IMR-90 (cell line): ENCODE measurements around the gene PNMA6E. TPM values are rescaled to one million over a fixed set of nuclear protein-coding genes. Genes with fewer than 3 reads are reported as not detected.

Experiments
- ATAC-seq: fragments of 200-7000 bp; cut with Tn5 transposase; 2 replicates; pipeline ENCODE4 v1.9.1; 2020; ENCODE audit warnings: low read depth, mild to moderate bottlenecking, moderate library complexity
- BruUV-seq: library from RNA; stranded (reverse); fragments of 400-500 nt; replicated peaks from 2 replicates; lab custom pipeline; 2021; lab: Mats Ljungman, UMichigan
- CTCF ChIA-PET: fragments of 300-600 bp; formaldehyde crosslinking; extraction: SDS; loops from one replicate; lab custom pipeline; 2021; ENCODE audit warnings: antibody characterized with exemption; lab: Yijun Ruan, JAX
- POLR2A ChIA-PET: fragments of 300-600 bp; sonication (Branson Sonifier 250); formaldehyde crosslinking; loops from one replicate; lab custom pipeline; 2022; ENCODE audit warnings: antibody characterized with exemption; ENCODE audit not compliant: unreplicated experiment; lab: Charles Lee
- DNase-seq: peaks from one replicate; pipeline ENCODE4 v3.0.0; 2013
- H2AFZ ChIP-seq: replicated peaks from 2 replicates; pipeline ENCODE3; 2013; ENCODE audit warnings: low read length, mild to moderate bottlenecking; ENCODE audit not compliant: poor library complexity
- H2AK5ac ChIP-seq: 2 replicates; pipeline ENCODE4 v1.6.1; 2013; ENCODE audit warnings: low read depth, low read length, inconsistent platforms
- H2AK9ac ChIP-seq: replicated peaks from 2 replicates; pipeline ENCODE3; 2013; ENCODE audit warnings: mild to moderate bottlenecking, low read depth, low read length, moderate library complexity; ENCODE audit not compliant: poor library complexity
- H2BK120ac ChIP-seq: 2 replicates; pipeline ENCODE4 v1.6.1; 2013; ENCODE audit warnings: low read depth, low read length, inconsistent platforms
- H2BK15ac ChIP-seq: 3 replicates; pipeline ENCODE4 v1.6.1; 2013; ENCODE audit warnings: low read depth, low read length, inconsistent platforms
- H2BK20ac ChIP-seq: 2 replicates; pipeline ENCODE4 v1.6.1; 2013; ENCODE audit warnings: low read depth, mild to moderate bottlenecking, inconsistent platforms, low read length, moderate library complexity
- H2BK5ac ChIP-seq: 2 replicates; pipeline ENCODE4 v1.6.1; 2013; ENCODE audit warnings: mild to moderate bottlenecking, low read depth, low read length, inconsistent platforms; ENCODE audit not compliant: poor library complexity, severe bottlenecking
- H3K14ac ChIP-seq: replicated peaks from 2 replicates; pipeline ENCODE4 v1.6.1; 2013; ENCODE audit warnings: low read depth, low read length, inconsistent platforms
- H3K18ac ChIP-seq: 2 replicates; pipeline ENCODE4 v1.6.1; 2013; ENCODE audit warnings: low read depth, low read length, control low read depth
- H3K23ac ChIP-seq: 2 replicates; pipeline ENCODE4 v1.6.1; 2013; ENCODE audit warnings: low read depth, low read length, inconsistent platforms
- H3K27ac ChIP-seq: 2 replicates; pipeline ENCODE4 v1.5.1; 2013; ENCODE audit warnings: mild to moderate bottlenecking, control low read depth, low read length; ENCODE audit not compliant: insufficient read depth
- H3K27me3 ChIP-seq: 2 replicates; pipeline ENCODE4 v1.6.1; 2013; ENCODE audit warnings: low read length; ENCODE audit not compliant: control insufficient read depth, insufficient read depth
- H3K36me3 ChIP-seq: 2 replicates; pipeline ENCODE4 v1.6.1; 2013; ENCODE audit warnings: low read length, mixed read lengths; ENCODE audit not compliant: control insufficient read depth, insufficient read depth
- H3K4ac ChIP-seq: 2 replicates; pipeline ENCODE4 v1.6.1; 2013; ENCODE audit warnings: low read depth, low read length, inconsistent platforms
- H3K4me1 ChIP-seq: 2 replicates; pipeline ENCODE4 v1.6.1; 2013; ENCODE audit warnings: low read length, mixed read lengths; ENCODE audit not compliant: control insufficient read depth, insufficient read depth
- H3K4me2 ChIP-seq: 2 replicates; pipeline ENCODE4 v1.6.1; 2013; ENCODE audit warnings: low read depth, mild to moderate bottlenecking, control low read depth, low read length, moderate library complexity
- H3K4me3 ChIP-seq: 2 replicates; pipeline ENCODE4 v1.5.1; 2013; ENCODE audit warnings: low read depth, mild to moderate bottlenecking, control low read depth, low read length, moderate library complexity; ENCODE audit not compliant: insufficient read depth
- H3K56ac ChIP-seq: 2 replicates; pipeline ENCODE4 v1.6.1; 2013; ENCODE audit warnings: low read length, inconsistent platforms; ENCODE audit not compliant: insufficient read depth; ENCODE audit errors: extremely low read depth
- H3K79me1 ChIP-seq, 2 experiments: 2 replicates each; pipeline ENCODE4 v1.6.1; 2013; ENCODE audit warnings: low read length in 2 of 2, inconsistent platforms in 1 of 2, low read depth in 1 of 2
- H3K9ac ChIP-seq: 2 replicates; pipeline ENCODE4 v1.6.1; 2013; ENCODE audit warnings: low read depth, low read length, control low read depth
- H3K9me1 ChIP-seq: 2 replicates; pipeline ENCODE4 v1.6.1; 2013; ENCODE audit warnings: low read length, inconsistent platforms; ENCODE audit not compliant: insufficient read depth
- H3K9me3 ChIP-seq: 2 replicates; pipeline ENCODE4 v1.6.1; 2013; ENCODE audit warnings: low read length; ENCODE audit not compliant: control insufficient read depth, insufficient read depth
- H4K20me1 ChIP-seq: 2 replicates; pipeline ENCODE4 v1.6.1; 2013; ENCODE audit warnings: low read length, inconsistent platforms; ENCODE audit not compliant: insufficient read depth
- H4K5ac ChIP-seq: 2 replicates; pipeline ENCODE4 v1.6.1; 2013; ENCODE audit warnings: mild to moderate bottlenecking, low read depth, low read length, control low read depth
- H4K8ac ChIP-seq, 2 experiments: 2 replicates each; pipeline ENCODE4 v1.6.1; 2013; ENCODE audit warnings: low read depth in 2 of 2, low read length in 2 of 2, control low read depth in 1 of 2, inconsistent platforms in 1 of 2
- H4K91ac ChIP-seq: 2 replicates; pipeline ENCODE4 v1.6.1; 2013; ENCODE audit warnings: low read depth, low read length, inconsistent platforms; ENCODE audit not compliant: insufficient read depth
- BHLHE40 ChIP-seq: fragments of 150-350 bp; IDR thresholded peaks from 2 replicates; pipeline ENCODE4 v1.6.1; 2016; ENCODE audit warnings: mild to moderate bottlenecking, low read depth, low read length
- CEBPB ChIP-seq: IDR thresholded peaks from 2 replicates; pipeline ENCODE4 v1.6.1; 2012; ENCODE audit warnings: low read depth, low read length, improper control_type of control experiment
- CHD1 ChIP-seq: IDR thresholded peaks from 2 replicates; pipeline ENCODE4 v1.6.1; 2012; ENCODE audit warnings: low read depth, low read length, improper control_type of control experiment
- FOS ChIP-seq: fragments of 150-350 bp; IDR thresholded peaks from 2 replicates; pipeline ENCODE4 v1.6.1; 2016; ENCODE audit warnings: low read depth, low read length
- MAFK ChIP-seq: IDR thresholded peaks from 2 replicates; pipeline ENCODE4 v1.6.1; 2012; ENCODE audit warnings: low read depth, low read length, improper control_type of control experiment
- MAZ ChIP-seq: IDR thresholded peaks from 2 replicates; pipeline ENCODE4 v1.6.1; 2012; ENCODE audit warnings: low read depth, mild to moderate bottlenecking, low read length, improper control_type of control experiment, moderate library complexity, borderline replicate concordance
- MXI1 ChIP-seq: IDR thresholded peaks from 2 replicates; pipeline ENCODE4 v1.6.1; 2012; ENCODE audit warnings: low read depth, mild to moderate bottlenecking, low read length, moderate library complexity, borderline replicate concordance
- NFE2L2 ChIP-seq: fragments of 150-350 bp; IDR thresholded peaks from 2 replicates; pipeline ENCODE4 v1.6.1; 2016; ENCODE audit warnings: low read depth, mild to moderate bottlenecking, low read length
- POLR2A ChIP-seq: IDR thresholded peaks from 2 replicates; pipeline ENCODE4 v1.6.1; 2012; ENCODE audit warnings: mild to moderate bottlenecking, low read depth, low read length
- RAD21 ChIP-seq: IDR thresholded peaks from 2 replicates; pipeline ENCODE4 v1.6.1; 2012; ENCODE audit warnings: low read length, improper control_type of control experiment
- RCOR1 ChIP-seq: IDR thresholded peaks from 2 replicates; pipeline ENCODE4 v1.6.1; 2012; ENCODE audit warnings: mild to moderate bottlenecking, low read length, improper control_type of control experiment; ENCODE audit not compliant: insufficient replicate concordance
- RFX5 ChIP-seq: IDR thresholded peaks from 2 replicates; pipeline ENCODE4 v1.8.0; 2012; ENCODE audit warnings: low read depth, mild to moderate bottlenecking, low read length, moderate library complexity
- SMC3 ChIP-seq: fragments of 150-350 bp; IDR thresholded peaks from 2 replicates; pipeline ENCODE4 v1.6.1; 2016; ENCODE audit warnings: low read depth, mild to moderate bottlenecking, antibody characterized with exemption, low read length, moderate library complexity
- USF2 ChIP-seq: fragments of 150-350 bp; IDR thresholded peaks from 2 replicates; pipeline ENCODE4 v1.6.1; 2017; ENCODE audit warnings: mild to moderate bottlenecking, antibody characterized with exemption, low read length, low read depth
- WGBS, 2 experiments: methylation state at CpG; one replicate each; pipeline versions ENCODE4 v1.1.5 to v1.1.7; 2013; ENCODE audit warnings: missing lambda C conversion rate in 2 of 2; ENCODE audit not compliant: insufficient read length in 1 of 2; ENCODE audit errors: extremely low coverage in 2 of 2; 5-methylcytosine and 5-hydroxymethylcytosine counted together
- dilution Hi-C: fragments of 300-500 bp; cut with HindIII; formaldehyde crosslinking; loops from one replicate; pipeline ENCODE4 v1.14.3; 2018; ENCODE audit warnings: low sequenced_read_pairs; ENCODE audit not compliant: unreplicated experiment
- in situ Hi-C: fragments of 300-500 bp; cut with MboI; formaldehyde crosslinking; loops from 3 replicates; pipeline ENCODE4 v1.14.3; 2019; ENCODE audit warnings: low sequenced_read_pairs, inconsistent platforms, mixed read lengths
- intact Hi-C: fragments of 100-400 bp; cut with micrococcal nuclease; formaldehyde crosslinking; loops from 2 replicates; pipeline ENCODE4 v1.10.0; 2022
- polyA plus RNA-seq, 3 experiments: library from polyadenylated mRNA; depleted of rRNA; stranded (reverse); fragments of >200 nt; gene quantifications; 2 replicates each; pipeline ENCODE4 v1.2.3, GENCODE V29; 2012; ENCODE audit warnings: low replicate concordance in 1 of 3
- total RNA-seq: library from RNA; depleted of rRNA; stranded (reverse); fragments of >200 nt; gene quantifications from 2 replicates; pipeline ENCODE4 v1.2.3, GENCODE V29; 2012
- TF ChIP-seq, protein P1 (sequence below): fragments of 150-350 bp; IDR thresholded peaks from 2 replicates; pipeline ENCODE4 v1.6.1; 2016; ENCODE audit warnings: low read depth, mild to moderate bottlenecking, low read length, moderate library complexity, borderline replicate concordance

Gene PNMA6E
- total and polyA plus RNA-seq, 2 of the 4 experiments (the other 2 are of a cell fraction) = not detected

- peak within 1 kb of the TSS; percentile 72 for H2AFZ ChIP-seq
- H3K4me2 ChIP-seq = no peak within 1 kb of the TSS
- no peaks in the 10 kb centered on the region for H3K9me1 ChIP-seq
- peak within 1 kb of the TSS; percentile 37 for H2AK9ac ChIP-seq
- no peaks in the 10 kb centered on the region for H3K79me1 ChIP-seq
- CTCF ChIA-PET = no interaction called here
- no peaks in the 10 kb centered on the region for H3K36me3 ChIP-seq
- intact Hi-C loops = no loop called here
- no TSS peak for BruUV-seq
- no peak within 1 kb of the TSS for H3K27ac ChIP-seq
- H3K4me3 ChIP-seq = peak within 1 kb of the TSS; percentile 34
- no peak within 1 kb of the TSS for H2AK5ac ChIP-seq
- H3K14ac ChIP-seq = no peak within 1 kb of the TSS
- H2BK15ac ChIP-seq = no peak within 1 kb of the TSS
- H3K27me3 ChIP-seq = peaks cover 9% of the 10 kb centered on the region
- no peak within 1 kb of the TSS for H2BK20ac ChIP-seq
- no peaks in the 10 kb centered on the region for H3K4me1 ChIP-seq
- H3K4ac ChIP-seq = no peak within 1 kb of the TSS
- DNase-seq (no peak), ATAC-seq (peak; percentile 44; the same call in 1 of the 2 replicates)
- WGBS, 2 experiments = 51% methylated on average over 12 of the region's 75 CpGs; no CpG with 5 or more reads in 1 of the 2 experiments
- no peak within 1 kb of the TSS for H3K23ac ChIP-seq
- dilution Hi-C loops = no loop called here
- H4K91ac ChIP-seq = no peak within 1 kb of the TSS
- no peak within 1 kb of the TSS for H2BK120ac ChIP-seq
- POLR2A ChIA-PET = no interaction called here
- no peak within 1 kb of the TSS for H4K5ac ChIP-seq
- peaks cover 3% of the 10 kb centered on the region; the same call in 1 of the 2 replicates for H3K9me3 ChIP-seq
- H3K18ac ChIP-seq = no peak within 1 kb of the TSS
- H4K8ac ChIP-seq = no peak within 1 kb of the TSS
- H3K56ac ChIP-seq = no peak within 1 kb of the TSS
- H3K9ac ChIP-seq = no peak within 1 kb of the TSS
- in situ Hi-C loops = loop anchor here (25.0 kb wide), 1 partner anchor 224 kb away; the partner anchor contains the start of gene MAGEA1
- no peak within 1 kb of the TSS for H2BK5ac ChIP-seq
- H4K20me1 ChIP-seq = no peaks in the 10 kb centered on the region
- no peak for TF ChIP-seq CEBPB
- no peak for TF ChIP-seq MXI1
- no peak for TF ChIP-seq MAFK
- TF ChIP-seq CHD1 = no peak
- no peak for TF ChIP-seq POLR2A
- no peak for TF ChIP-seq MAZ
- no peak for TF ChIP-seq SMC3
- no peak for TF ChIP-seq BHLHE40
- TF ChIP-seq FOS = no peak
- no peak for TF ChIP-seq USF2
- no peak for TF ChIP-seq RAD21
- no peak for TF ChIP-seq RCOR1
- TF ChIP-seq NFE2L2 = no peak
- TF ChIP-seq RFX5 = no peak
- TF ChIP-seq, protein P1, sequence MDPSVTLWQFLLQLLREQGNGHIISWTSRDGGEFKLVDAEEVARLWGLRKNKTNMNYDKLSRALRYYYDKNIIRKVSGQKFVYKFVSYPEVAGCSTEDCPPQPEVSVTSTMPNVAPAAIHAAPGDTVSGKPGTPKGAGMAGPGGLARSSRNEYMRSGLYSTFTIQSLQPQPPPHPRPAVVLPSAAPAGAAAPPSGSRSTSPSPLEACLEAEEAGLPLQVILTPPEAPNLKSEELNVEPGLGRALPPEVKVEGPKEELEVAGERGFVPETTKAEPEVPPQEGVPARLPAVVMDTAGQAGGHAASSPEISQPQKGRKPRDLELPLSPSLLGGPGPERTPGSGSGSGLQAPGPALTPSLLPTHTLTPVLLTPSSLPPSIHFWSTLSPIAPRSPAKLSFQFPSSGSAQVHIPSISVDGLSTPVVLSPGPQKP = no peak
Measured at GRCh38 chrX:153411255-153411987, 10.3 kb upstream of the PNMA6E start, which contains the start of gene ZFP92. TSS of gene ZFP92 (plus strand) at chrX:153411472. CDS start at chrX:153418323, 6,851 bp downstream.
